ENCODE data around the gene ZFR2. TPM values are rescaled to one million over a fixed set of nuclear protein-coding genes. Genes with fewer than 3 reads are reported as not detected.

Gene ZFR2
- total RNA-seq, 2 experiments from 2014 or later: 0.73 to 0.82 TPM

DNA sequence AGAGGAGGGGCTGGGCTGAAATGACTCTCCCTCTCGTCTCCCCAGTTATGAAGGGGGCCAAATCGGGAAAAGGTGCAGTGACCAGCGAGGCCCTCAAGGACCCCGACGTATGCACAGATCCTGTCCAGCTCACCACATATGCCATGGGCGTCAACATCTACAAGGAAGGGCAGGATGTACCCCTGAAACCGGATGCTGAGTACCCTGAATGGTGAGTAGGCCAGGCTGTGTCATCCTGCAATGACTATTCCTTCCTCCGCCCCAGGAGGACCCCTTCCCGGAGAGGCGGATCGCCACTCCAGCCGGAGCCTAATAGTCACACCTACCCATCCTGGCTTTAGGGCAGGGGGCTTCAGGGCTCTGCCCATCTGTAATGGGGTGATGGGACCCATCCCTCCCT is 103.7 kb downstream of the ZFR2 start:
- Mint-ChIP-seq H3K36me3 (ENCODE audit: low read depth) (peaks cover 50% of the 10 kb centered on the region), H3K27ac (no peak overlapping the region), H3K4me3 (no peak overlapping the region), H3K4me1 (ENCODE audit: low read depth) (peaks cover 33% of the 10 kb centered on the region), H3K9me3 (no peaks in the 10 kb centered on the region), H3K27me3 (no peaks in the 10 kb centered on the region)
- CTCF ChIA-PET: interaction anchor here (4.9 kb wide), 1 partner anchor 57 kb away, joined by 35 read pairs; no protein-coding TSS in a partner anchor
- intact Hi-C loops (cut with DNase I, micrococcal nuclease): loop anchor here in 1 of 2 experiments (2.0 to 10.0 kb wide), 2 partner anchors 258 to 330 kb away; partner anchors contain the start of gene FZR1
- H3K4me3 ChIP-seq (ENCODE audit: low read length): no peak overlapping the region
- POLR2A ChIA-PET: interaction anchor here (0.7 kb wide), 1 partner anchor 13 kb away, joined by 3 read pairs; no protein-coding TSS in a partner anchor
- H3K4me1 ChIP-seq (ENCODE audit: insufficient read depth, low read length): peaks cover 48% of the 10 kb centered on the region
- H3K27me3 ChIP-seq (ENCODE audit: control insufficient read depth in 1 of 2, insufficient read depth in 2 of 2, low read length in 2 of 2): no peaks in the 10 kb centered on the region
- no peak overlapping the region for H3K27ac ChIP-seq (ENCODE audit: low read depth in 1 of 2, low read length in 2 of 2)
- no peak for DNase-seq
- TF ChIP-seq, protein P1, sequence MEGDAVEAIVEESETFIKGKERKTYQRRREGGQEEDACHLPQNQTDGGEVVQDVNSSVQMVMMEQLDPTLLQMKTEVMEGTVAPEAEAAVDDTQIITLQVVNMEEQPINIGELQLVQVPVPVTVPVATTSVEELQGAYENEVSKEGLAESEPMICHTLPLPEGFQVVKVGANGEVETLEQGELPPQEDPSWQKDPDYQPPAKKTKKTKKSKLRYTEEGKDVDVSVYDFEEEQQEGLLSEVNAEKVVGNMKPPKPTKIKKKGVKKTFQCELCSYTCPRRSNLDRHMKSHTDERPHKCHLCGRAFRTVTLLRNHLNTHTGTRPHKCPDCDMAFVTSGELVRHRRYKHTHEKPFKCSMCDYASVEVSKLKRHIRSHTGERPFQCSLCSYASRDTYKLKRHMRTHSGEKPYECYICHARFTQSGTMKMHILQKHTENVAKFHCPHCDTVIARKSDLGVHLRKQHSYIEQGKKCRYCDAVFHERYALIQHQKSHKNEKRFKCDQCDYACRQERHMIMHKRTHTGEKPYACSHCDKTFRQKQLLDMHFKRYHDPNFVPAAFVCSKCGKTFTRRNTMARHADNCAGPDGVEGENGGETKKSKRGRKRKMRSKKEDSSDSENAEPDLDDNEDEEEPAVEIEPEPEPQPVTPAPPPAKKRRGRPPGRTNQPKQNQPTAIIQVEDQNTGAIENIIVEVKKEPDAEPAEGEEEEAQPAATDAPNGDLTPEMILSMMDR (IDR thresholded peaks at IDR 0.05): no peak
- ATAC-seq (ENCODE audit: poor library complexity): no peak
- no peaks in the 10 kb centered on the region for H3K9me3 ChIP-seq (ENCODE audit: control insufficient read depth in 1 of 2, insufficient read depth in 1 of 2, low read length in 2 of 2)
- H3K36me3 ChIP-seq (ENCODE audit: insufficient read depth, low read length): peaks cover 38% of the 10 kb centered on the region

DNA sequence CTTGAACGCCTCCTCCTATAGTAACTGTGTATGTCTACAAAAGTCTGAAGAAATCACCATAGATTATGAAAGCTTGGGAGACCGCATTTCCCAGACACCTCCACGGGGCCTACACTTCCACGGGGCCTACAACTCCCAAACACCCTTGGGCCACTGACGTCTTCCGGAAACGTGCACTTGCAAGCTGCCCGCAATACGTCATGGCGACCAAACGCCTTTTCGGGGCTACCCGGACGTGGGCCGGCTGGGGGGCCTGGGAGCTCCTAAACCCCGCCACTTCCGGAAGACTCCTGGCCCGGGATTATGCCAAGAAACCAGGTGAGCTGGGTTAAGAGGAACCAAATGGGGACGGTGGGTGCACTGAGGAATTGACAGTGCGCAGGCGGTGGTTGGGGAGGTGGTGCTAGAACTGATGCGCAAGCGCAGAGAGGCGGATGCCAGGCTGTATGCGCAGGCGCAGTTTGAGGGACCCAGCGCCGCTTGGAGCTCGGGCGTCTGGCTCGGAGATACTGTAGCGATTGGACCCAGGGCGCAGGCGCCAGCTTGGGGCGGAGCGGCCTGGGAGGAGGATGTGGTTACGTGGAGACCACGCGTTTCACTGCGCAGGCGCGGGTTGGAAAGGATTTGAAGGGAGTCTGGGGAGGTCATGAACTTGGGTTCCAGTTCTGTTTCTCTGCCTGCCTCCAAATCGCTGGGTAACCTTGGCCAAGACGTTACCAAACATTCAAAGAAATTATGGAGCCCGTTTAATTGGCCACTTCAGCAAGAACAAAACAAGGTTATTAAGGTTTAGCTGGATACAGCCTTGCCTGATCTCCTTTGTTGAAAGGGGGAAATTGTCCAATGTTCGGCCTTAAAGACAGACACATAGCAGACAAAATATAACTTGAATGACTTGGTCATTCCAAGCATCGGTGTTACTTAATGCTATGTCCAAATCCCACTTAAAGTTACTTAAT is 106.1 kb downstream of the ZFR2 start, which contains the start of gene MRPL54:
Gene MRPL54, plus strand, starts transcription at position 182 of the 959 bp plus-strand sequence. Its CDS starts 19 bp downstream, at position 201.
- intact Hi-C loops (cut with DNase I, micrococcal nuclease): loop anchor here (2.0 to 10.0 kb wide), 5 partner anchors 35 to 328 kb away; partner anchors contain the start of genes EEF2 (in 2 of the 2) and PIP5K1C (in 1 of the 2)
- Mint-ChIP-seq H3K4me1 (ENCODE audit: low read depth) (peaks cover 33% of the 10 kb centered on the region), H3K36me3 (ENCODE audit: low read depth) (peaks cover 42% of the 10 kb centered on the region), H3K4me3 (peak within 1 kb of the TSS; percentile 97), H3K27me3 (no peaks in the 10 kb centered on the region), H3K27ac (peak within 1 kb of the TSS; percentile 100), H3K9me3 (no peaks in the 10 kb centered on the region)
- no peaks in the 10 kb centered on the region for H3K9me3 ChIP-seq (ENCODE audit: control insufficient read depth in 1 of 2, insufficient read depth in 1 of 2, low read length in 2 of 2)
- peaks cover 70% of the 10 kb centered on the region for H3K4me1 ChIP-seq (ENCODE audit: insufficient read depth, low read length)
- peak within 1 kb of the TSS; percentile 99 for H3K4me3 ChIP-seq (ENCODE audit: low read length)
- POLR2A ChIA-PET: interaction anchor here (0.6 to 4.7 kb wide), 60 partner anchors 9 to 1957 kb away, joined by 3 to 60 read pairs (median 4); partner anchors contain the start of genes CATSPERD, DAPK3, EEF2 and GADD45B
- TF ChIP-seq, protein P1 (IDR thresholded peaks at IDR 0.05): no peak
- peak within 1 kb of the TSS; percentile 99 to 100 for H3K27ac ChIP-seq (ENCODE audit: low read depth in 1 of 2, low read length in 2 of 2)
- no peaks in the 10 kb centered on the region for H3K27me3 ChIP-seq (ENCODE audit: control insufficient read depth in 1 of 2, insufficient read depth in 2 of 2, low read length in 2 of 2)
- ATAC-seq (ENCODE audit: poor library complexity) (peak; percentile 81), DNase-seq (peak; percentile 98 to 100 (median 99))
- peaks cover 44% of the 10 kb centered on the region for H3K36me3 ChIP-seq (ENCODE audit: insufficient read depth, low read length)
- CTCF ChIA-PET: interaction anchor here (0.7 to 4.9 kb wide), 8 partner anchors 41 to 484 kb away, joined by 3 to 35 read pairs (median 4); partner anchors contain the start of gene YJU2

DNA sequence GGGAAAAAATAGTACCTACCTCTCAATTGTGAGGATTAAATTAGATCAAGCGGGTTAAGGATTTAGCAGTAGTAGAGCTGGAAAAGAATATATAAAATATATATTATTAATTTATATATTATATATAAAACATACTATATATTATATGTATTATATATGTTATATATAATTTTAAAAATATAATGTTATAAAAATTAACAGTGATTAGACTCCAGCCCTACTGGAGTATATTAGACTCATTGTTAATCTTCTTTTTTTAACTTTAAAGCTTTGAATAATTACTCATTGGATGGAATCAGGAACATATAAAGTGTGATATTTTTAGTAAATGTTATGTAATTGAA is 106.7 kb downstream of the ZFR2 start:
- no peaks in the 10 kb centered on the region for H3K27me3 Mint-ChIP-seq
- peak overlapping the region; percentile 90 to 100 for H3K27ac ChIP-seq (ENCODE audit: low read depth in 1 of 2, low read length in 2 of 2)
- peaks cover 44% of the 10 kb centered on the region for H3K36me3 ChIP-seq (ENCODE audit: insufficient read depth, low read length)
- no peaks in the 10 kb centered on the region for H3K27me3 ChIP-seq (ENCODE audit: control insufficient read depth in 1 of 2, insufficient read depth in 2 of 2, low read length in 2 of 2)
- H3K9me3 Mint-ChIP-seq: no peaks in the 10 kb centered on the region
- TF ChIP-seq, protein P1 (IDR thresholded peaks at IDR 0.05): no peak
- ChIA-PET CTCF (interaction anchor here (0.7 to 4.9 kb wide), 7 partner anchors 40 to 485 kb away, joined by 3 to 35 read pairs (median 5); partner anchors contain the start of gene YJU2), POLR2A (interaction anchor here (0.7 to 4.7 kb wide), 46 partner anchors 9 to 1958 kb away, joined by 3 to 60 read pairs (median 5); partner anchors contain the start of genes CATSPERD, DAPK3, EEF2 and GADD45B)
- H3K36me3 Mint-ChIP-seq (ENCODE audit: low read depth): peaks cover 42% of the 10 kb centered on the region
- DNase-seq: no peak
- peak overlapping the region; percentile 83 for H3K4me3 ChIP-seq (ENCODE audit: low read length)
- intact Hi-C loops (cut with DNase I, micrococcal nuclease): loop anchor here (2.0 to 10.0 kb wide), 5 partner anchors 35 to 327 kb away; partner anchors contain the start of genes EEF2 (in 2 of the 2) and PIP5K1C (in 1 of the 2)
- H3K4me1 Mint-ChIP-seq (ENCODE audit: low read depth): peaks cover 33% of the 10 kb centered on the region
- ATAC-seq (ENCODE audit: poor library complexity): no peak
- H3K4me1 ChIP-seq (ENCODE audit: insufficient read depth, low read length): peaks cover 72% of the 10 kb centered on the region
- H3K9me3 ChIP-seq (ENCODE audit: control insufficient read depth in 1 of 2, insufficient read depth in 1 of 2, low read length in 2 of 2): no peaks in the 10 kb centered on the region
- H3K27ac Mint-ChIP-seq: peak overlapping the region; percentile 100
- peak overlapping the region; percentile 97 for H3K4me3 Mint-ChIP-seq
